ENCODE measurements around the gene LAMTOR5.

- TF ChIP-seq CTCF (IDR thresholded peaks at IDR 0.05; ENCODE audit: poor library complexity, severe bottlenecking) = no peak
- no peak for TF ChIP-seq EP300 (conservative IDR thresholded peaks at IDR 0.05; ENCODE audit: poor library complexity, severe bottlenecking)
- no peak for TF ChIP-seq REST (IDR thresholded peaks at IDR 0.05; ENCODE audit: borderline replicate concordance)
- no peak for TF ChIP-seq TAF1 (IDR thresholded peaks at IDR 0.05; ENCODE audit: low read depth)
- TF ChIP-seq POLR2AphosphoS5 (IDR thresholded peaks at IDR 0.05) = no peak
- TF ChIP-seq EZH2 (IDR thresholded peaks at IDR 0.05; ENCODE audit: borderline replicate concordance, insufficient read depth, low read length, poor library complexity, severe bottlenecking) = no peak
- TF ChIP-seq RAD21 (conservative IDR thresholded peaks at IDR 0.05) = no peak
- no peak for TF ChIP-seq SMC3 (conservative IDR thresholded peaks at IDR 0.05; ENCODE audit: poor library complexity)
- no peak for TF ChIP-seq MXI1 (conservative IDR thresholded peaks at IDR 0.05; ENCODE audit: poor library complexity, severe bottlenecking)
Observed at GRCh38 chr1:110364221-110364620, 43.3 kb downstream of the LAMTOR5 start.
